ENCODE measurements around the gene COL4A6.
A peak's percentile ranks its signal among the peaks of the same experiment; 100 is the strongest.

COL4A6 gene

GRCh38 chrX:108138814-108139702 is 299.2 kb downstream of the COL4A6 start:
- DNase-seq = no peak

- no peak for DNase-seq
These were observed 303.5 kb downstream of the COL4A6 start for GRCh38 chrX:108134724-108135123.

GRCh38 chrX:108132876-108133275 is 305.3 kb downstream of the COL4A6 start:
- DNase-seq = no peak

GRCh38 chrX:108132034-108132433 is 306.2 kb downstream of the COL4A6 start:
- DNase-seq = no peak

- DNase-seq = no peak
These were observed 306.8 kb downstream of the COL4A6 start for GRCh38 chrX:108131471-108131870.

GRCh38 chrX:108130889-108131288 is 307.3 kb downstream of the COL4A6 start:
- DNase-seq = no peak

- no peak for DNase-seq
These were observed 311.1 kb downstream of the COL4A6 start for GRCh38 chrX:108127152-108127551.

GRCh38 chrX:108126661-108127060 is 311.6 kb downstream of the COL4A6 start:
- no peak for DNase-seq

GRCh38 chrX:108123591-108124366 is 314.4 kb downstream of the COL4A6 start:
- no peak for DNase-seq

- no peak for DNase-seq
These were observed 315.5 kb downstream of the COL4A6 start for GRCh38 chrX:108122748-108123147.

GRCh38 chrX:108121291-108121690 is 316.9 kb downstream of the COL4A6 start:
- DNase-seq = no peak

- peak; percentile 1 for DNase-seq
These were observed 320.2 kb downstream of the COL4A6 start for GRCh38 chrX:108117988-108118387.

- no peak for DNase-seq
These were observed 323.7 kb downstream of the COL4A6 start for GRCh38 chrX:108114541-108114940.

Measured in NCI-H526 treated with DMSO at 0.1 percent for 48 hours (cell line).